ENCODE measurements around the gene TOX2. TPM values are rescaled to one million over a fixed set of nuclear protein-coding genes. Genes with fewer than 3 reads are reported as not detected.

The TOX2 gene
- total RNA-seq, 1 donor from 2014 or later: 3.3 TPM

- peaks cover 5% of the 10 kb centered on the region for H3K27me3 Mint-ChIP-seq (ENCODE audit: low read depth)
- H3K9me3 Mint-ChIP-seq: no peaks in the 10 kb centered on the region
- peak overlapping the region; percentile 35 for H3K27ac Mint-ChIP-seq (ENCODE audit: unreplicated experiment)
- no peak overlapping the region for H3K4me3 Mint-ChIP-seq
- H3K4me1 Mint-ChIP-seq: no peaks in the 10 kb centered on the region
- H3K36me3 Mint-ChIP-seq (ENCODE audit: low read depth): no peaks in the 10 kb centered on the region
- DNase-seq (ENCODE audit: low read depth, low spot score): no peak
- TF ChIP-seq CTCF (conservative IDR thresholded peaks at IDR 0.05): no peak
These were observed 114.5 kb downstream of the TOX2 start for GRCh38 chr20:44028868-44029847.

GRCh38 chr20:44029848-44030230, 115.2 kb downstream of the TOX2 start:
- no peak for DNase-seq (ENCODE audit: low read depth, low spot score)
- TF ChIP-seq CTCF (conservative IDR thresholded peaks at IDR 0.05): no peak
- H3K4me3 Mint-ChIP-seq: no peak overlapping the region
- no peaks in the 10 kb centered on the region for H3K9me3 Mint-ChIP-seq
- H3K27ac Mint-ChIP-seq (ENCODE audit: unreplicated experiment): peak overlapping the region; percentile 20
- peaks cover 5% of the 10 kb centered on the region for H3K27me3 Mint-ChIP-seq (ENCODE audit: low read depth)
- no peaks in the 10 kb centered on the region for H3K36me3 Mint-ChIP-seq (ENCODE audit: low read depth)
- no peaks in the 10 kb centered on the region for H3K4me1 Mint-ChIP-seq

GRCh38 chr20:44030394-44030793, 115.7 kb downstream of the TOX2 start:
- TF ChIP-seq CTCF (conservative IDR thresholded peaks at IDR 0.05): no peak
- Mint-ChIP-seq H3K4me1 (no peaks in the 10 kb centered on the region), H3K4me3 (no peak overlapping the region), H3K27me3 (ENCODE audit: low read depth) (peaks cover 5% of the 10 kb centered on the region), H3K27ac (ENCODE audit: unreplicated experiment) (peak overlapping the region; percentile 20), H3K36me3 (ENCODE audit: low read depth) (no peaks in the 10 kb centered on the region), H3K9me3 (no peaks in the 10 kb centered on the region)
- no peak for DNase-seq (ENCODE audit: low read depth, low spot score)

- no peak for DNase-seq (ENCODE audit: low read depth, low spot score)
- Mint-ChIP-seq H3K36me3 (ENCODE audit: low read depth) (no peaks in the 10 kb centered on the region), H3K27ac (ENCODE audit: unreplicated experiment) (no peak overlapping the region), H3K9me3 (no peaks in the 10 kb centered on the region), H3K4me1 (no peaks in the 10 kb centered on the region), H3K4me3 (no peak overlapping the region), H3K27me3 (ENCODE audit: low read depth) (peaks cover 5% of the 10 kb centered on the region)
- TF ChIP-seq CTCF (conservative IDR thresholded peaks at IDR 0.05): no peak
These were observed 116.4 kb downstream of the TOX2 start for GRCh38 chr20:44031001-44031574.

- no peak overlapping the region for H3K4me3 Mint-ChIP-seq
- H3K9me3 Mint-ChIP-seq: no peaks in the 10 kb centered on the region
- no peaks in the 10 kb centered on the region for H3K36me3 Mint-ChIP-seq (ENCODE audit: low read depth)
- H3K27ac Mint-ChIP-seq (ENCODE audit: unreplicated experiment): no peak overlapping the region
- no peaks in the 10 kb centered on the region for H3K4me1 Mint-ChIP-seq
- TF ChIP-seq CTCF (conservative IDR thresholded peaks at IDR 0.05): no peak
- DNase-seq (ENCODE audit: low read depth, low spot score): no peak
- H3K27me3 Mint-ChIP-seq (ENCODE audit: low read depth): peaks cover 5% of the 10 kb centered on the region
These were observed 117.3 kb downstream of the TOX2 start for GRCh38 chr20:44031781-44032582.

All from neural crest cell (in vitro differentiated cells).